WTC11 (cell line): ENCODE results near the gene TGDS. TPM values are rescaled to one million over a fixed set of nuclear protein-coding genes. Genes with fewer than 3 reads are reported as not detected.

Experiments used
- ATAC-seq: fragments of 200-7000 bp; cut with Tn5 transposase; 2 replicates; pipeline ENCODE4 v1.10.0; 2021; ENCODE audit warnings: mild to moderate bottlenecking, moderate library complexity
- CTCF ChIA-PET: fragments of 300-600 bp; sonication (Branson Sonifier 250); formaldehyde crosslinking; loops from one replicate; lab custom pipeline; 2021; ENCODE audit warnings: antibody characterized with exemption; lab: Charles Lee
- POLR2A ChIA-PET: fragments of 350-600 bp; sonication (Branson Sonifier 250); formaldehyde crosslinking; loops from one replicate; lab custom pipeline; 2021; ENCODE audit warnings: antibody characterized with exemption; lab: Charles Lee
- DNase-seq: peaks from one replicate; pipeline ENCODE4 v3.0.0; 2021; ENCODE audit warnings: low spot score
- H3K27ac Mint-ChIP-seq: 2 replicates; pipeline ENCODE4 v1.8.0; 2021; ENCODE audit warnings: mixed read lengths
- H3K27me3 Mint-ChIP-seq: 2 replicates; pipeline ENCODE4 v1.8.0; 2021; ENCODE audit warnings: low read depth, mild to moderate bottlenecking, moderate library complexity, mixed read lengths
- H3K36me3 Mint-ChIP-seq: 2 replicates; pipeline ENCODE4 v1.8.0; 2021; ENCODE audit warnings: mixed read lengths
- H3K4me1 Mint-ChIP-seq: 2 replicates; pipeline ENCODE4 v1.8.0; 2022; ENCODE audit warnings: mixed read lengths
- H3K4me3 Mint-ChIP-seq: 2 replicates; pipeline ENCODE4 v1.8.0; 2021; ENCODE audit warnings: mild to moderate bottlenecking, moderate library complexity, mixed read lengths
- H3K9me3 Mint-ChIP-seq: 2 replicates; pipeline ENCODE4 v1.8.0; 2021; ENCODE audit warnings: mixed read lengths
- CBFB ChIP-seq: sonication (generic); formaldehyde crosslinking; IDR thresholded peaks from 2 replicates; pipeline ENCODE4 v1.8.1; 2022; ENCODE audit warnings: mild to moderate bottlenecking, low read depth, missing genetic modification reagents
- ELF4 ChIP-seq: sonication (generic); formaldehyde crosslinking; IDR thresholded peaks from 2 replicates; pipeline ENCODE4 v1.8.1; 2022; ENCODE audit warnings: low read depth, mild to moderate bottlenecking, moderate library complexity, missing genetic modification reagents
- FOXP1 ChIP-seq: sonication (generic); formaldehyde crosslinking; IDR thresholded peaks from 2 replicates; pipeline ENCODE4 v1.8.0; 2022; ENCODE audit warnings: missing genetic modification reagents, mild to moderate bottlenecking, moderate library complexity, borderline replicate concordance
- GABPB1 ChIP-seq: sonication (generic); formaldehyde crosslinking; IDR thresholded peaks from 2 replicates; pipeline ENCODE4 v1.8.1; 2023; ENCODE audit warnings: mild to moderate bottlenecking, missing genetic modification reagents
- JAZF1 ChIP-seq: fragments of 250-450 bp; sonication (Bioruptor Pico); IDR thresholded peaks from 2 replicates; pipeline ENCODE4 v1.9.0; 2021; ENCODE audit warnings: moderate library complexity, mild to moderate bottlenecking, inconsistent platforms
- NR1H2 ChIP-seq: sonication (generic); formaldehyde crosslinking; IDR thresholded peaks from 2 replicates; pipeline ENCODE4 v1.9.0; 2021; ENCODE audit warnings: mild to moderate bottlenecking, moderate library complexity, missing genetic modification reagents
- OVOL2 ChIP-seq: fragments of 250-450 bp; sonication (Bioruptor Pico); IDR thresholded peaks from 2 replicates; pipeline ENCODE4 v1.9.0; 2021; ENCODE audit warnings: mild to moderate bottlenecking, borderline replicate concordance
- RELA ChIP-seq: sonication (generic); formaldehyde crosslinking; IDR thresholded peaks from 2 replicates; pipeline ENCODE4 v1.8.1; 2022; ENCODE audit warnings: missing genetic modification reagents, mild to moderate bottlenecking, borderline replicate concordance
- SP1 ChIP-seq: sonication (generic); formaldehyde crosslinking; conservative IDR thresholded peaks from 2 replicates; pipeline ENCODE4 v1.8.1; 2022; ENCODE audit warnings: missing genetic modification reagents
- ZNF219 ChIP-seq: sonication (generic); formaldehyde crosslinking; IDR thresholded peaks from 2 replicates; pipeline ENCODE4 v1.8.0; 2023; ENCODE audit warnings: missing genetic modification reagents, mild to moderate bottlenecking, borderline replicate concordance
- ZNF232 ChIP-seq: sonication (generic); formaldehyde crosslinking; IDR thresholded peaks from 2 replicates; pipeline ENCODE4 v1.8.0; 2022; ENCODE audit warnings: mild to moderate bottlenecking, missing genetic modification reagents
- ZNF416 ChIP-seq: fragments of 250-450 bp; sonication (Bioruptor Pico); IDR thresholded peaks from 2 replicates; pipeline ENCODE4 v1.9.0; 2021; ENCODE audit warnings: mild to moderate bottlenecking, inconsistent platforms
- total RNA-seq: library from RNA; stranded (reverse); gene quantifications from 3 replicates; pipeline ENCODE4 v1.2.3, GENCODE V29; 2021
- TF ChIP-seq, protein P1 (sequence below): sonication (generic); formaldehyde crosslinking; IDR thresholded peaks from 2 replicates; pipeline ENCODE4 v1.8.0; 2022; ENCODE audit warnings: mild to moderate bottlenecking, missing genetic modification reagents
- TF ChIP-seq, protein P2 (sequence below): fragments of 250-450 bp; sonication (Bioruptor Pico); conservative IDR thresholded peaks from 2 replicates; pipeline ENCODE4 v1.9.0; 2021; ENCODE audit warnings: mild to moderate bottlenecking
- TF ChIP-seq, protein P3 (sequence below): sonication (generic); formaldehyde crosslinking; IDR thresholded peaks from 2 replicates; pipeline ENCODE4 v1.8.0; 2022; ENCODE audit warnings: mild to moderate bottlenecking, missing genetic modification reagents
- TF ChIP-seq, protein P4 (sequence below): sonication (generic); formaldehyde crosslinking; IDR thresholded peaks from 2 replicates; pipeline ENCODE4 v1.8.1; 2022; ENCODE audit warnings: low read depth, mild to moderate bottlenecking, moderate library complexity, missing genetic modification reagents, borderline replicate concordance

TGDS gene
- total RNA-seq, 1 experiment from 2014 or later: 12.5 TPM

DNA sequence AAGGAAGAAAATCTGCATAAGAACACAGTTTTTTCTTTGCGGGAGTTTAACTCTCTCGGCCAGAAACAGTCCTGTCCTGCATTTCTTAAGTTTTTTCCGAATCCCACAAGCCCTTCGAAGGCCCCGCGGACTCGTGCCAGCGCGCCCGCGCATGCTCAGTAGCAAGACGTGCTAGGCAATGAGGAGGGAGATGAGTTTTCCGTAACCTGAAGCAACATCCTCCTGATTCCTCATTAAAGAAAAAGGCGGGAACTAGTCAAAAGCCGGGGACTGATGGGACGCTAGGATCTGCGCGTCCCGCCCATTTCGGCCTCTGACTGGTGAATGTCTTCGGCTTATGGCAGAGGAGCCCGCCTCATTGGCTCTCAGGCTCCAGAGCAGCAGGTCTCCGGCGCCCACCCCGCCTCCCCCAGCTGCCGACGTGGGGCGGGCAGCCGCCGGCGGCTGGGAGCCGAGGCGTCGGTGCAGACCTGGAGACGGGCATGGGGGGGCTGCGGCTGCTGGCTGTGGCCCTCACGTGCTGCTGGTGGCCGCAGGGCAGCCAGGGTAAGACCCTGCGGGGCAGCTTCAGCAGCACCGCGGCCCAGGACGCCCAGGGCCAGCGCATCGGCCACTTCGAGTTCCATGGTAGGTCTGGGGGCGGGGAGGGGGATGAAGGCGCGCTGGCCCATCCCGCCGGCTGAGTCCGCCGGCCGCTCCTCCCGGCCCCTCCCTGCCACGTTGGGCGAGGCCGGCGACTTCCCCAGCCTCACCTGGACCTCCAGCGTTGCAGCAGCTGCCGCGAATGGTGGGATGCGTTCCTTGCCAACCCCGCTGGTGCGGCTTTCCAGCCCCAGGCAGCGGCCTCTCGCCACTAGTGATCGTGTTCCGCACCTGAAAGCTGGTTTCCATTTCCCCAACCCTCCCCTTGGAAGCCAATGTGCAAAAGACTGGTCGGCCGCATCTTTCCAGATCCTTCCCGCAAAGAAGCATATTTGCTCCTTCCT lies 5.8 kb upstream of the TGDS start, which contains the start of gene GPR180 (continued):
- TF ChIP-seq, protein P1, sequence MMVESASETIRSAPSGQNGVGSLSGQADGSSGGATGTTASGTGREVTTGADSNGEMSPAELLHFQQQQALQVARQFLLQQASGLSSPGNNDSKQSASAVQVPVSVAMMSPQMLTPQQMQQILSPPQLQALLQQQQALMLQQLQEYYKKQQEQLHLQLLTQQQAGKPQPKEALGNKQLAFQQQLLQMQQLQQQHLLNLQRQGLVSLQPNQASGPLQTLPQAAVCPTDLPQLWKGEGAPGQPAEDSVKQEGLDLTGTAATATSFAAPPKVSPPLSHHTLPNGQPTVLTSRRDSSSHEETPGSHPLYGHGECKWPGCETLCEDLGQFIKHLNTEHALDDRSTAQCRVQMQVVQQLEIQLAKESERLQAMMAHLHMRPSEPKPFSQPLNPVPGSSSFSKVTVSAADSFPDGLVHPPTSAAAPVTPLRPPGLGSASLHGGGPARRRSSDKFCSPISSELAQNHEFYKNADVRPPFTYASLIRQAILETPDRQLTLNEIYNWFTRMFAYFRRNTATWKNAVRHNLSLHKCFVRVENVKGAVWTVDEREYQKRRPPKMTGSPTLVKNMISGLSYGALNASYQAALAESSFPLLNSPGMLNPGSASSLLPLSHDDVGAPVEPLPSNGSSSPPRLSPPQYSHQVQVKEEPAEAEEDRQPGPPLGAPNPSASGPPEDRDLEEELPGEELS (CRISPR knock-in tag): 0 out of 2 replicates have a peak, but pooled peaks have one; percentile 59
- TF ChIP-seq ZNF219 (CRISPR knock-in tag): no peak
- no peak for TF ChIP-seq NR1H2
- TF ChIP-seq ZNF232 (CRISPR knock-in tag): peak; percentile 94
- TF ChIP-seq OVOL2 (CRISPR knock-in tag): no peak
- TF ChIP-seq FOXP1 (CRISPR knock-in tag): peak; percentile 91

DNA sequence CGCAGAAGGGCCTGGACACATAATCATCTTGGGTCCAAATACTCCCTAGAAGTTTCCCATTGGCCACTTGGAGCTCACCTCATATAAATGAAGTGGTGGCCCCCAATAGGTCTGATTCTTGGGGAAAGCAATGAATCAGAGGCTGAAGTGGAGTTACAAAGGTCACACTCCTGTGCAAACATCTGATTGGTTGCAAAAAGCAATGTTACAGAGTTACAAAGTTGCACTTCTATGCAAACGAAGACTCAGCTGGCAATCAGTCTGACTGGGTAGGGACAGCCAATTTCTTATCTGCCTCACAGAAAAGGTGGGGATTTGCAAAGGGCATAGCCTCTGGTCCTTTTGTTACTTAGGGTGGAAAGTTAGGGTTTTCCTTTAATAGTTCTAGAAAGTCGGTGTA lies 3.9 kb upstream of the TGDS start:
- ChIA-PET CTCF (no interaction called here), POLR2A (interaction anchor here (0.6 kb wide), 1 partner anchor 216 kb away, joined by 3 read pairs; no protein-coding TSS in a partner anchor)

DNA sequence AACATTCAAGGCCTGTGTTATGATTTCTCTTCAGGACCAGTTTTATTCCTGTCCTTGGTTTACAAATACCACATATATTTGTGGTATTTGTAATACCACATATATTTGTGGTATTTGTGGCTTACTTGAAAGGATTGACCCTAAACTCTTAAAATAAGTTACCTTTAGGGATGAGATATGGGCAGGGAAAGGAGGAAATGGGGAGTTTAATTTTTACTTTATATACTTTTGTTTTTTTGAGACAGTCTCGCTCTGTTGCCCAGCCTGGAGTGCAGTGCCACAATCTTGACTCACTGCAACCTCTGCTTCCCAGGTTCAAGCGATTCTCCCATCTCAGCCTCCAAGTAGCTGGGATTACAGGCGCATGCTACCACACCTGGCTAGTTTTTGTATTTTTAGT lies 2.3 kb upstream of the TGDS start:
- TF ChIP-seq ELF4 (CRISPR knock-in tag) (no peak), RELA (no peak), JAZF1 (CRISPR knock-in tag) (no peak), ZNF416 (CRISPR knock-in tag) (no peak)
- TF ChIP-seq, protein P2, sequence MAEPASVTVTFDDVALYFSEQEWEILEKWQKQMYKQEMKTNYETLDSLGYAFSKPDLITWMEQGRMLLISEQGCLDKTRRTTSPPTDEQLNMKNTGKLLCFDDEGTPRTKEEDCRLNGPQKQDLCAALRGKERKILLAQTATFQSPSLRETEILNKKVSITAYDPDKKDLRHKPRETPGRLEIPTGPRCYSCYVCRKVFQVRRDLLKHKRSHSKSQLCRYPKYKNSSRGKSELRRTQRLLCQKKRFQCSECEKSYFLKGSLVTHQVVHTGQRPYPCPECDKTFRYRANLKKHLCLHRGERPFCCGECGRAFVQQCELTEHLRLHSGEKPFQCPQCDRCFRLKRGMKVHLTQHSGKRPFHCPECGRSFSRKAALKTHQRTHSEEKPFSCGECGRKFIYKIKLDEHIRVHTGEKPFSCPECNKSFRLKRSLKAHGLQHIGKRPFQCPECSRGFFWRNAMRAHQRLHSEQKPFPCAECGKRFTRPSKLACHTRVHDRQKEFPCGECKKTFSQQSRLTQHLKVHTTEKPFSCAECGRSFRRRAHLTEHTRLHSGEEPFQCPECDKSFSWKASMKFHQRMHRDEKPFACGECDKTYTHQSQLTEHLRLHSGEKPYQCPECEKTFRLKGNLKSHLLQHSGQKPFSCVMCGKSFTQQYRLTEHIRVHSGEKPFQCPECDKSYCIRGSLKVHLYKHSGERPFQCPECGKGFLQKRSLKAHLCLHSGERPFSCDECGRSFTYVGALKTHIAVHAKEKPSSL (CRISPR knock-in tag): no peak
- TF ChIP-seq, protein P3, sequence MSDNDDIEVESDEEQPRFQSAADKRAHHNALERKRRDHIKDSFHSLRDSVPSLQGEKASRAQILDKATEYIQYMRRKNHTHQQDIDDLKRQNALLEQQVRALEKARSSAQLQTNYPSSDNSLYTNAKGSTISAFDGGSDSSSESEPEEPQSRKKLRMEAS (CRISPR knock-in tag): no peak
- TF ChIP-seq, protein P1 (CRISPR knock-in tag): no peak
- ChIA-PET CTCF (no interaction called here), POLR2A (no interaction called here)
- H3K9me3 Mint-ChIP-seq: peaks cover 6% of the 10 kb centered on the region
- H3K36me3 Mint-ChIP-seq: peaks cover 10% of the 10 kb centered on the region
- ATAC-seq (no peak), DNase-seq (no peak)
- no peak overlapping the region for H3K4me3 Mint-ChIP-seq
- peaks cover 26% of the 10 kb centered on the region for H3K4me1 Mint-ChIP-seq
- no peak overlapping the region for H3K27ac Mint-ChIP-seq
- H3K27me3 Mint-ChIP-seq: peaks cover 24% of the 10 kb centered on the region

More for the DNA sequence above, 3.9 kb upstream of the TGDS start:
- TF ChIP-seq CBFB (CRISPR knock-in tag): no peak
- no peak for TF ChIP-seq SP1 (CRISPR knock-in tag)
- no peak for TF ChIP-seq GABPB1
- TF ChIP-seq, protein P4, sequence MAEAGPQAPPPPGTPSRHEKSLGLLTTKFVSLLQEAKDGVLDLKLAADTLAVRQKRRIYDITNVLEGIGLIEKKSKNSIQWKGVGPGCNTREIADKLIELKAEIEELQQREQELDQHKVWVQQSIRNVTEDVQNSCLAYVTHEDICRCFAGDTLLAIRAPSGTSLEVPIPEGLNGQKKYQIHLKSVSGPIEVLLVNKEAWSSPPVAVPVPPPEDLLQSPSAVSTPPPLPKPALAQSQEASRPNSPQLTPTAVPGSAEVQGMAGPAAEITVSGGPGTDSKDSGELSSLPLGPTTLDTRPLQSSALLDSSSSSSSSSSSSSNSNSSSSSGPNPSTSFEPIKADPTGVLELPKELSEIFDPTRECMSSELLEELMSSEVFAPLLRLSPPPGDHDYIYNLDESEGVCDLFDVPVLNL (CRISPR knock-in tag): no peak
- Mint-ChIP-seq H3K9me3 (peaks cover 6% of the 10 kb centered on the region), H3K36me3 (peaks cover 6% of the 10 kb centered on the region), H3K27me3 (peaks cover 24% of the 10 kb centered on the region), H3K4me3 (no peak overlapping the region), H3K4me1 (peaks cover 15% of the 10 kb centered on the region), H3K27ac (no peak overlapping the region)
- ATAC-seq: no peak
- DNase-seq: no peak
